NCI-H1930 (cell line): Measurements from ENCODE around the gene UBAP1L.
A peak's percentile ranks its signal among the peaks of the same experiment; 100 is the strongest.

Experiments used
- DNase-seq, 2 experiments: peaks; one replicate each; lab custom pipeline; 2025; lab: John Stamatoyannopoulos, UW

UBAP1L gene

GRCh38 chr15:65066635-65067316 is 48.2 kb downstream of the UBAP1L start:
- DNase-seq = no peak

- DNase-seq = no peak
Observed at GRCh38 chr15:65066001-65066634, 48.9 kb downstream of the UBAP1L start.

- DNase-seq = no peak
Observed at GRCh38 chr15:65062726-65063125, 52.3 kb downstream of the UBAP1L start.

- no peak for DNase-seq
Observed at GRCh38 chr15:65062061-65062460, 52.9 kb downstream of the UBAP1L start.

GRCh38 chr15:65060641-65061397 is 54.2 kb downstream of the UBAP1L start:
- DNase-seq = no peak

- DNase-seq = no peak
Observed at GRCh38 chr15:65059931-65060596, 54.9 kb downstream of the UBAP1L start.

GRCh38 chr15:65059369-65059750 is 55.6 kb downstream of the UBAP1L start:
- no peak for DNase-seq

GRCh38 chr15:65058394-65059368 is 56.3 kb downstream of the UBAP1L start:
- no peak for DNase-seq

GRCh38 chr15:65057549-65057940 is 57.5 kb downstream of the UBAP1L start:
- no peak for DNase-seq

GRCh38 chr15:65056868-65057548 is 58.0 kb downstream of the UBAP1L start:
- DNase-seq = no peak

GRCh38 chr15:65056106-65056505 is 58.9 kb downstream of the UBAP1L start:
- DNase-seq = no peak

- no peak for DNase-seq
Observed at GRCh38 chr15:65055201-65055870, 59.7 kb downstream of the UBAP1L start.

GRCh38 chr15:65054333-65055200 is 60.4 kb downstream of the UBAP1L start:
- DNase-seq = no peak

- DNase-seq = no peak
Observed at GRCh38 chr15:65052956-65053355, 62.0 kb downstream of the UBAP1L start.

GRCh38 chr15:65051266-65051665 is 63.7 kb downstream of the UBAP1L start:
- DNase-seq = no peak

GRCh38 chr15:65050270-65050669 is 64.7 kb downstream of the UBAP1L start:
- DNase-seq = no peak

- DNase-seq = peak; percentile 86 to 91
Observed at GRCh38 chr15:65049418-65049840, 65.6 kb downstream of the UBAP1L start.

- no peak for DNase-seq
Observed at GRCh38 chr15:65048241-65048640, 66.8 kb downstream of the UBAP1L start.
